Measurements from ENCODE around the gene NLRX1. TPM values are rescaled to one million over a fixed set of nuclear protein-coding genes. Genes with fewer than 3 reads are reported as not detected.

NLRX1 gene
- total and polyA plus RNA-seq, 2 donors (not counting 3 experiments of a cell fraction or from before 2014, with no cell fraction given): 15.1 to 15.5 TPM

DNA sequence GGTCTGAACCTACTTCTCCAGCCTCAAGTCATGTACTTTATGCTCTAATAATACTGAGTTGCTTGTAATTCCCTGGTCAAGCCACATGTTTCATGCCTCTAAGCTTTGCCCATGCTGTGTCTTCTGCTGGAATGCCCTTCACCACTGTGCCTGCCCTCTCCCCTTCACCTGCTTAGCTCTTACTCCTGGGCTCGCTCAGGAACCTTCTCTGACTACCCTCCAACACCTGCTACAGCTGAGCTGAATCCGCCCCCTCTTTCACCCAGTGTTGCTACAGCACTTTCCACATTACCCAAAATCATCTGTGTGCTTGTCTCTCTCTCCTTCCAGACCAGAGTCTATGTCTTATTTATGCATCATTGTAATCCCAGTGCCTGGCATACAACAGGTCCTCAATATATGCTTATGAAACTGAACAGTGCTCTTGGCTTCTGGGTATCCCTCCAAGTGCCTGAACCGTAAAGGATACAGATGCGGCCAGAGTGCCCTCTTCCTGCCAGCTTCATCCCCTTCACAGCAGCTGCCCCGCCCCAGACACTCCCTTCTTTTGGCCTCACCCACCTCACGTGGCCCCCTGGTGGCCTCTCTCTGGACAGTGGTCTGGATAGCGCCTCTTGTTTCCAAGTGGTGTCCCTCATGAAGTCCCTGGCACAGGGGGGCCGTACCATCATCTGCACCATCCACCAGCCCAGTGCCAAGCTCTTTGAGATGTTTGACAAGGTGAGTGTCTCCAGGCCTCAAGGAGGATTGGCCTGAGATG lies 12.6 kb upstream of the NLRX1 start:
- intact Hi-C loops (cut with micrococcal nuclease): loop anchor here (10.0 kb wide), 1 partner anchor 309 kb away; no protein-coding TSS in a partner anchor
- TF ChIP-seq POLR2AphosphoS5 (IDR thresholded peaks at IDR 0.05; ENCODE audit: insufficient read depth, low read depth, low read length): no peak
- TF ChIP-seq POLR2A (IDR thresholded peaks at IDR 0.05; ENCODE audit: low read depth, low read length): no peak
- TF ChIP-seq, protein P1, sequence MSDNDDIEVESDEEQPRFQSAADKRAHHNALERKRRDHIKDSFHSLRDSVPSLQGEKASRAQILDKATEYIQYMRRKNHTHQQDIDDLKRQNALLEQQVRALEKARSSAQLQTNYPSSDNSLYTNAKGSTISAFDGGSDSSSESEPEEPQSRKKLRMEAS (IDR thresholded peaks at IDR 0.05; ENCODE audit: insufficient read depth, insufficient read length): no peak
- TF ChIP-seq MYC (IDR thresholded peaks at IDR 0.05; ENCODE audit: low read depth, low read length): no peak
- TF ChIP-seq, protein P2, sequence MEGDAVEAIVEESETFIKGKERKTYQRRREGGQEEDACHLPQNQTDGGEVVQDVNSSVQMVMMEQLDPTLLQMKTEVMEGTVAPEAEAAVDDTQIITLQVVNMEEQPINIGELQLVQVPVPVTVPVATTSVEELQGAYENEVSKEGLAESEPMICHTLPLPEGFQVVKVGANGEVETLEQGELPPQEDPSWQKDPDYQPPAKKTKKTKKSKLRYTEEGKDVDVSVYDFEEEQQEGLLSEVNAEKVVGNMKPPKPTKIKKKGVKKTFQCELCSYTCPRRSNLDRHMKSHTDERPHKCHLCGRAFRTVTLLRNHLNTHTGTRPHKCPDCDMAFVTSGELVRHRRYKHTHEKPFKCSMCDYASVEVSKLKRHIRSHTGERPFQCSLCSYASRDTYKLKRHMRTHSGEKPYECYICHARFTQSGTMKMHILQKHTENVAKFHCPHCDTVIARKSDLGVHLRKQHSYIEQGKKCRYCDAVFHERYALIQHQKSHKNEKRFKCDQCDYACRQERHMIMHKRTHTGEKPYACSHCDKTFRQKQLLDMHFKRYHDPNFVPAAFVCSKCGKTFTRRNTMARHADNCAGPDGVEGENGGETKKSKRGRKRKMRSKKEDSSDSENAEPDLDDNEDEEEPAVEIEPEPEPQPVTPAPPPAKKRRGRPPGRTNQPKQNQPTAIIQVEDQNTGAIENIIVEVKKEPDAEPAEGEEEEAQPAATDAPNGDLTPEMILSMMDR (IDR thresholded peaks at IDR 0.05; ENCODE audit: extremely low read depth in 1 of 2, insufficient read depth in 1 of 2, low read depth in 1 of 2, low read length in 2 of 2): peak; percentile 20 to 29
- Histone ChIP-seq H3K27me3 (ENCODE audit: control insufficient read depth in 2 of 2, insufficient read depth in 2 of 2, low read length in 2 of 2) (no peaks in the 10 kb centered on the region), H2AFZ (ENCODE audit: low read depth, low read length) (no peak overlapping the region), H3K36me3 (ENCODE audit: control insufficient read depth in 2 of 2, extremely low read depth in 1 of 2, insufficient read depth in 2 of 2, low read length in 2 of 2) (no peaks in the 10 kb centered on the region), H3K4me1 (ENCODE audit: control insufficient read depth, extremely low read depth, insufficient read depth, low read length) (no peaks in the 10 kb centered on the region), H3K4me2 (ENCODE audit: insufficient read depth, low read length) (no peak overlapping the region), H3K9me3 (replicated peaks; ENCODE audit: control insufficient read depth, insufficient read depth, low read length) (no peaks in the 10 kb centered on the region), H3K9me1 (replicated peaks; ENCODE audit: control insufficient read depth, extremely low read depth, insufficient read depth, low read length) (no peaks in the 10 kb centered on the region), H3K4me3 (replicated peaks in 1 of 3; ENCODE audit: insufficient read depth in 1 of 3, low read depth in 1 of 3, low read length in 3 of 3) (no peak overlapping the region), H3K27ac (ENCODE audit: insufficient read depth, low read depth, low read length) (no peak overlapping the region), H3K9ac (replicated peaks; ENCODE audit: extremely low read depth, insufficient read depth, low read length) (no peak overlapping the region), H4K20me1 (replicated peaks; ENCODE audit: control insufficient read depth, extremely low read depth, insufficient read depth, low read length) (no peaks in the 10 kb centered on the region), H3K79me2 (ENCODE audit: control insufficient read depth, insufficient read depth, low read length) (no peaks in the 10 kb centered on the region)
- dilution Hi-C loops (cut with MboI; ENCODE audit: extremely low pct_ligation_motif_present, low sequenced_read_pairs): no loop called here
- no TSS peak for BruUV-seq (replicated peaks)
- CTCF ChIA-PET: interaction anchor here (0.8 to 1.6 kb wide), 6 partner anchors 10 to 42 kb away, joined by 3 to 7 read pairs (median 3); partner anchors contain the start of gene NLRX1
- POLR2A ChIA-PET: interaction anchor here (0.5 kb wide), 1 partner anchor 11 kb away, joined by 5 read pairs; no protein-coding TSS in a partner anchor
- DNase-seq (ENCODE audit: low read depth, low spot score): no peak
- peak; percentile 26 for FAIRE-seq
